Vagina (tissue), 2 donors: ENCODE results near the gene ANAPC4.

Experiments
- CTCF ChIP-seq, 3 experiments: fragments of 450-650 bp in 2 of 3; fragments of 200-600 bp in 1 of 3; sonication (generic) in 1 of 3; IDR thresholded peaks; one replicate each; pipeline ENCODE4 v1.5.1; 2017 to 2019; ENCODE audit warnings: antibody characterized with exemption in 3 of 3, mild to moderate bottlenecking in 2 of 3, moderate library complexity in 2 of 3
- POLR2A ChIP-seq, 2 donors: fragments of 450-650 bp; IDR thresholded peaks; one replicate each; pipeline ENCODE4 v1.6.1; 2017; ENCODE audit warnings: antibody characterized with exemption in 2 of 2, mild to moderate bottlenecking in 2 of 2, moderate library complexity in 2 of 2
- POLR2AphosphoS5 ChIP-seq, 2 donors: sonication (generic); formaldehyde crosslinking; IDR thresholded peaks; one replicate each; pipeline ENCODE4 v1.9.0; 2017; ENCODE audit warnings: antibody characterized with exemption in 2 of 2, mild to moderate bottlenecking in 2 of 2, low read depth in 1 of 2; ENCODE audit not compliant: insufficient read depth in 1 of 2

- TF ChIP-seq CTCF (IDR thresholded peaks at IDR 0.05) (no peak), POLR2AphosphoS5 (IDR thresholded peaks at IDR 0.05; ENCODE audit: insufficient read depth in 1 of 2, low read depth in 1 of 2) (no peak), POLR2A (IDR thresholded peaks at IDR 0.05) (no peak)
These were observed 65.8 kb downstream of the ANAPC4 start for GRCh38 chr4:25442863-25443307.
